ENCODE results near the gene RIN3.
A peak's percentile ranks its signal among the peaks of the same experiment; 100 is the strongest.

RIN3 gene

GRCh38 chr14:92613681-92614260 is 100.2 kb downstream of the RIN3 start:
- no peaks in the 10 kb centered on the region for H3K27me3 Mint-ChIP-seq
- no peak overlapping the region for H3K4me3 Mint-ChIP-seq
- no peak for ATAC-seq
- peaks cover 8% of the 10 kb centered on the region for H3K36me3 Mint-ChIP-seq
- H3K27ac Mint-ChIP-seq, result no peak overlapping the region
- H3K9me3 Mint-ChIP-seq, result no peaks in the 10 kb centered on the region
- H3K4me1 Mint-ChIP-seq, result peaks cover 63% of the 10 kb centered on the region

GRCh38 chr14:92615451-92615850 is 101.9 kb downstream of the RIN3 start:
- Mint-ChIP-seq H3K9me3 (no peaks in the 10 kb centered on the region), H3K27me3 (no peaks in the 10 kb centered on the region), H3K27ac (peak overlapping the region; percentile 95), H3K36me3 (peaks cover 13% of the 10 kb centered on the region), H3K4me3 (peak overlapping the region; percentile 52), H3K4me1 (peaks cover 47% of the 10 kb centered on the region)
- ATAC-seq, result peak; percentile 97

DNA sequence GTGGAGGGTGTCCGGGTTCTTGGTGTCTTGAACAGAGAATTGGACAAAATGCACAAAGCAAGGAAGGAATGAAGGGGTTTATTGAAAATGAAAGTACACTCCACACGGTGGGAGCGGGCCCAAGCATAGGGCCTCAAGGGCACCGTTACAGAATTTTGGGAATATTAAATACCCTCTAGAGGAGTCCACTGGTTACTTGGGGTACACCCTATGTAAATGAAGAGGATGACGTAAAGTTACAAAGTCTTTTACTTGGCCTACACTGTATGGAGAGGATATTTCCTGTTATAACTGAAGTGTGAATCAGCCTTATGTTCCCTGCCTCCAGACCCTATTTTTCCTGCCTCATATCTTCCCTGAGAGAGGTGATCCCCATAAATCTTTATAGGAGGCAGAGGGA is 102.6 kb downstream of the RIN3 start:
- peak overlapping the region; percentile 95 for H3K27ac Mint-ChIP-seq
- H3K9me3 Mint-ChIP-seq, result peaks cover under 1% of the 10 kb centered on the region
- H3K27me3 Mint-ChIP-seq, result no peaks in the 10 kb centered on the region
- H3K36me3 Mint-ChIP-seq, result peaks cover 16% of the 10 kb centered on the region
- H3K4me1 Mint-ChIP-seq, result peaks cover 43% of the 10 kb centered on the region
- peak overlapping the region; percentile 52 for H3K4me3 Mint-ChIP-seq
- no peak for ATAC-seq

DNA sequence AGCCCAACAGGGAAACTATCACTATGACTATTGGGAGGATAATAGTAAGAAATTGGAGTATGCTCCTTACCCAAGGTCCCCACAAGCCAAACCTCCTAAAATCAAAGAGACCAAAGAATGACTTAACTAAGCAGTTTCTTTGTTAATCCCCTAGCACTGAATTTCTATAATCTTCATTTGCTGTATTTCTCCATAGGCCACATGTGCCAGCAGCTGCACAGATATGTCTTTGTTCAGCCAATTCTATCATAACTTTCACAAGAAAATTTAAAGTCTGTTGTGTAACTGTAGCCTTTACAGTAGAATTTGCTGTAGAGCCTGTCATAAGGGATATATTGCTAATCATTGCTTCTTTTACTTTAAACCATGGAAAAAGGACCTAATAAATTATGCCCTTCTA is 104.0 kb downstream of the RIN3 start:
- no peak for ATAC-seq
- Mint-ChIP-seq H3K27me3 (no peaks in the 10 kb centered on the region), H3K36me3 (peaks cover 21% of the 10 kb centered on the region), H3K27ac (no peak overlapping the region), H3K4me1 (peaks cover 39% of the 10 kb centered on the region), H3K9me3 (peaks cover 7% of the 10 kb centered on the region), H3K4me3 (no peak overlapping the region)

GRCh38 chr14:92619671-92620456 is 106.3 kb downstream of the RIN3 start:
- ATAC-seq, result no peak
- Mint-ChIP-seq H3K36me3 (peaks cover 39% of the 10 kb centered on the region), H3K27ac (no peak overlapping the region), H3K9me3 (peaks cover 14% of the 10 kb centered on the region), H3K4me3 (no peak overlapping the region), H3K4me1 (peaks cover 19% of the 10 kb centered on the region), H3K27me3 (no peaks in the 10 kb centered on the region)

GRCh38 chr14:92622311-92622710 is 108.7 kb downstream of the RIN3 start:
- no peak for ATAC-seq
- peaks cover 22% of the 10 kb centered on the region for H3K9me3 Mint-ChIP-seq
- no peak overlapping the region for H3K4me3 Mint-ChIP-seq
- H3K4me1 Mint-ChIP-seq, result no peaks in the 10 kb centered on the region
- H3K27ac Mint-ChIP-seq, result no peak overlapping the region
- peaks cover 55% of the 10 kb centered on the region for H3K36me3 Mint-ChIP-seq
- no peaks in the 10 kb centered on the region for H3K27me3 Mint-ChIP-seq

GRCh38 chr14:92624764-92625163 is 111.2 kb downstream of the RIN3 start:
- Mint-ChIP-seq H3K36me3 (peaks cover 71% of the 10 kb centered on the region), H3K4me3 (no peak overlapping the region), H3K27me3 (no peaks in the 10 kb centered on the region), H3K4me1 (no peaks in the 10 kb centered on the region), H3K27ac (no peak overlapping the region), H3K9me3 (peaks cover 31% of the 10 kb centered on the region)
- ATAC-seq, result no peak

- no peaks in the 10 kb centered on the region for H3K27me3 Mint-ChIP-seq
- H3K4me3 Mint-ChIP-seq, result no peak overlapping the region
- H3K36me3 Mint-ChIP-seq, result peaks cover 69% of the 10 kb centered on the region
- no peak for ATAC-seq
- no peaks in the 10 kb centered on the region for H3K4me1 Mint-ChIP-seq
- peaks cover 31% of the 10 kb centered on the region for H3K9me3 Mint-ChIP-seq
- H3K27ac Mint-ChIP-seq, result no peak overlapping the region
These were observed 111.6 kb downstream of the RIN3 start for GRCh38 chr14:92625213-92625612.

- Mint-ChIP-seq H3K27me3 (no peaks in the 10 kb centered on the region), H3K9me3 (peaks cover 31% of the 10 kb centered on the region), H3K27ac (no peak overlapping the region), H3K36me3 (peaks cover 65% of the 10 kb centered on the region), H3K4me3 (no peak overlapping the region), H3K4me1 (no peaks in the 10 kb centered on the region)
- ATAC-seq, result no peak
These were observed 112.5 kb downstream of the RIN3 start for GRCh38 chr14:92626041-92626440.

DNA sequence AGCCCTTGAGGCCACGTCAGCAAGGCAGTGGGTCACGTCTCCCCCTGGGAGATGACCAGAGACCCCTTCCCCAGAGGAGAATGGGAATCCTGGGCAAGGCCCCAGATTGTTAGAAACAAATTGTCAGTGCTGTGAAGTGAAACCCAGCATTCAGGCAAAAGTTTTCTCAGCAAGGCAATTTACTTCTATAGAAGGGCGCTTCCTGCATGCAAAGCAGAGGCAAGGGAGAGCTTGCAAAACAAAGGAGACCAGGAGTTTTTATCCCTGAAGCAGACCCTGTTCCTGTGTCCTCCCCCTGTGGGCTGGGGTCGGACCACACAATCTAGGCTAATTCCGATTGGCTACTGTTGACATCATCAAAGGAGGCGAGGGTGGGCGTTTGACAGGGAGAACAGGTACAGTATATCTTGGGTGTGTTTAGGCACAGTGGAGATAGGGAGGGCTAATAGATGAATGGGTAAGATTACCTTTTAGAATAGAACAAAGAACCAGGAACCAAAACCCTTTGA is 114.2 kb downstream of the RIN3 start:
- no peak for ATAC-seq
- Mint-ChIP-seq H3K4me1 (peaks cover 11% of the 10 kb centered on the region), H3K36me3 (peaks cover 49% of the 10 kb centered on the region), H3K27ac (no peak overlapping the region), H3K9me3 (peaks cover 22% of the 10 kb centered on the region), H3K4me3 (no peak overlapping the region), H3K27me3 (no peaks in the 10 kb centered on the region)

GRCh38 chr14:92628636-92629035 is 115.1 kb downstream of the RIN3 start:
- H3K27me3 Mint-ChIP-seq, result no peaks in the 10 kb centered on the region
- H3K27ac Mint-ChIP-seq, result peak overlapping the region; percentile 65
- ATAC-seq, result no peak

GRCh38 chr14:92630367-92630766 is 116.8 kb downstream of the RIN3 start:
- Mint-ChIP-seq H3K4me3 (no peak overlapping the region), H3K9me3 (peaks cover 17% of the 10 kb centered on the region), H3K4me1 (peaks cover 27% of the 10 kb centered on the region), H3K27me3 (no peaks in the 10 kb centered on the region), H3K27ac (peak overlapping the region; percentile 20), H3K36me3 (peaks cover 30% of the 10 kb centered on the region)
- ATAC-seq, result no peak

More at GRCh38 chr14:92628636-92629035, 115.1 kb downstream of the RIN3 start:
- Mint-ChIP-seq H3K9me3 (peaks cover 22% of the 10 kb centered on the region), H3K36me3 (peaks cover 44% of the 10 kb centered on the region), H3K4me3 (no peak overlapping the region), H3K4me1 (peaks cover 19% of the 10 kb centered on the region)

GRCh38 chr14:92631098-92631497 is 117.5 kb downstream of the RIN3 start:
- H3K27ac Mint-ChIP-seq, result peak overlapping the region; percentile 20
- peak; percentile 17 for ATAC-seq
- H3K4me1 Mint-ChIP-seq, result peaks cover 28% of the 10 kb centered on the region
- H3K9me3 Mint-ChIP-seq, result peaks cover 17% of the 10 kb centered on the region
- H3K4me3 Mint-ChIP-seq, result no peak overlapping the region
- peaks cover 26% of the 10 kb centered on the region for H3K36me3 Mint-ChIP-seq
- no peaks in the 10 kb centered on the region for H3K27me3 Mint-ChIP-seq

DNA sequence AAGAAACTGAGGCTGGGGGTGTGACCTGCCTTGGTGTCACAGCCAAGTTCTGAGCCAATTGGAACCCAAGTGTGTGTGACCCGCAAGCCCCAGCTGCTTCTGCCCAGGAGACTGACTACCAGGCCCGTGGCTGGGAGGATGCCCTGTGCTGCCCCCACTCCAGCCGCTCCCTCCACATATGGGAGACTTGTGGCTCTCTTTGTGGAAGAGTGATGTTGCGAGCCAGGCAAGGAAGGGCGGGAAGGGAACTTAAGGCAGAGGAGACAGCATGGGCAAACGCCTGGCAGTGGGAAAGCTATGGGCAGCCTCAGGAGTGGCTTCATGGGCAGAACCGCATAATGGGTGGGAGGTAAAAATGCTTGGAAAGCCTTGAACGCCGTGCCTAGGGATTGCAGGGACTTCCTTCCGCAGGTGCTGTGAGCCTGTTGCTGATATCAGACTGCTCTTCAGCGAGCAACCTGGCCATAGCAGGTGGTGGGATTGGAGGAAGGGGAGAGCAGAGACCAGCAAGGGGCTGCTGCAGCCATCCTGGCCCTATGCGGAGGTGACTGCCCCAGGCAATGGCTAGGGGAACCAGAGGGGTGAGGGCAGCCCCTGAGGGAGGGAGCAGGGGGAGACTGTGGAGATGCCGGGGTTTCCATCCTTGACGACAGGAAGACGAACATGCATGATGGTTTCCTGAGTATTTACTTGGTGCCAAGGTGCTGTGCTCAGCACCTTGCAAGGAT is 119.1 kb downstream of the RIN3 start:
- Mint-ChIP-seq H3K27me3 (no peaks in the 10 kb centered on the region), H3K36me3 (peaks cover 12% of the 10 kb centered on the region), H3K9me3 (peaks cover 8% of the 10 kb centered on the region), H3K4me1 (peaks cover 28% of the 10 kb centered on the region), H3K27ac (peak overlapping the region; percentile 62), H3K4me3 (peak overlapping the region; percentile 13)
- ATAC-seq, result no peak

DNA sequence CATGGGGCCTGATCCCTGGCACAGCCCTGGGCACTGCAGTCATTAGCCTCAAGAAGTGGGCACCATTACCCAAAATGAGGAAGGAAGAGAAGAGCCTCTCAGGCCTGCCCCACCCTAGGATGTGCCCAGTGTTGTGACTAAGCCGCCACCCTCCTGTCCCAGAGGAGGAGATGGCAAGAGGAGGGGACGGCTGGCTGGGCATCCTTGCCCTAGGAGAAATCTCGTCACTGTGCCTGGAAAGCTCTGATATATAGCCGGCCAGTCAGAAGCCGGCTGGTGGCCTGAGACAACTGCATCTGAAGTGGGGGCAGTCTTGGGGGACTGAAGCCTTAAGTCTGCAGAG is 119.7 kb downstream of the RIN3 start:
- peak overlapping the region; percentile 62 for H3K27ac Mint-ChIP-seq
- peaks cover 6% of the 10 kb centered on the region for H3K36me3 Mint-ChIP-seq
- peak; percentile 63 for ATAC-seq
- peaks cover 28% of the 10 kb centered on the region for H3K4me1 Mint-ChIP-seq
- H3K9me3 Mint-ChIP-seq, result peaks cover 4% of the 10 kb centered on the region
- peak overlapping the region; percentile 6 for H3K4me3 Mint-ChIP-seq
- H3K27me3 Mint-ChIP-seq, result no peaks in the 10 kb centered on the region

Data from stimulated activated memory B cell treated with anti-CD40 and anti-IgM and Interleukin-4, amounts not matched to agents 10 μg/mL and 1 μg/mL and 100 μg/mL, for 72 hours (primary cell).